Measurements from ENCODE around the gene PTPRK. TPM values are rescaled to one million over a fixed set of nuclear protein-coding genes. Genes with fewer than 3 reads are reported as not detected.

Gene PTPRK
- polyA plus RNA-seq, 3 donors = 54.2 to 57.7 (median 56.0) TPM

DNA sequence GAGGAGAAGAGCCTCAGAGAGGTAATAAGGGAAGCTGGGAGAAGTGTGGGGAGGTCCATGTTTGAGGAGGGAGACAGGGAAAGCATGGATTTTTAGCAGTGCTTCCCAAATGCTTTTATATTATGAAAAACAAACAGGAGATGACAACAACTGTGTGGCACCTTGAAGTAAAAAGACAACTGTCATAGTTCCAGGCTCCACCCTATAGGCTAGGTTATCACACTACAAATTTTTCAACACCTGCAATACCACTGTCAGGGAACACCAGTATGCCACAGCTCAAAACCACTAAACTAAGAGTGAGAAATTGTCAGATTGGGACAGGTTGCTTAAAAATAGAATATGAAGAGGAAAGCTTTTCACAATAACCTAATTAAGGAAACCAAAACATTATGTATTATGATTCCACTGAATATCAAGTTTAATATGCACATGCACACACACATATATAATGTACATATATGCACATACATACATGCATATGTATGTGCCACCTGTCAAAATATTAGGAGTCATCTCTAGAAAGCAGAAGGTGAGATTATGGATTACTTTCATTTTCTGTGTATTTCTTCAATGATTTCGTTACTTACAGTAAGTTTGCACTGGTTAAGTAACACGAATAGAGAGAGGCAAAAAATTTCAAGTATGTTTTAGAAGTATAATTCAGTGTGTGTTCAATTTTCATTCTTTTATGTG, 261.2 kb downstream of the PTPRK start:
- DNase-seq (ENCODE audit: low read depth in 3 of 3, low spot score in 2 of 3) = no peak

DNA sequence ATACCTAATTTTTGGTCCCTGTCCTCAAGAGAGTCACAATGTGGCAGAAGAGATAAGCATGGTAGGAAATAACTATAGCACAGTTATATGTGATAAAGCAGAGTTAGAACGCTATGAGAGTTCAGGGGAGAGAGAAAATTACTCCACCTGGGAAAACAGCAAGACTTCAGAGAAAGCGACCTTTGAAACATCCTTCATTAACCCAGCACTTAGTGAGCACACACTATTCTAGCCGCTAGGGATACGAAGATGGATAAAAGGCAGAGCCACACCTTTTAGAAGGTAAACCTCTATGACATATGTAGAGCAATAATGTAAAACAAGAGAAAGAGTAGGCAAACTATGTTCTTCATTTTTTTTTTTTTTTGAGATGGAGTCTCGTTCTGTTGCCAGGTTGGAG, 264.3 kb downstream of the PTPRK start:
- no peak for DNase-seq (ENCODE audit: low read depth in 3 of 3, low spot score in 2 of 3)

DNA sequence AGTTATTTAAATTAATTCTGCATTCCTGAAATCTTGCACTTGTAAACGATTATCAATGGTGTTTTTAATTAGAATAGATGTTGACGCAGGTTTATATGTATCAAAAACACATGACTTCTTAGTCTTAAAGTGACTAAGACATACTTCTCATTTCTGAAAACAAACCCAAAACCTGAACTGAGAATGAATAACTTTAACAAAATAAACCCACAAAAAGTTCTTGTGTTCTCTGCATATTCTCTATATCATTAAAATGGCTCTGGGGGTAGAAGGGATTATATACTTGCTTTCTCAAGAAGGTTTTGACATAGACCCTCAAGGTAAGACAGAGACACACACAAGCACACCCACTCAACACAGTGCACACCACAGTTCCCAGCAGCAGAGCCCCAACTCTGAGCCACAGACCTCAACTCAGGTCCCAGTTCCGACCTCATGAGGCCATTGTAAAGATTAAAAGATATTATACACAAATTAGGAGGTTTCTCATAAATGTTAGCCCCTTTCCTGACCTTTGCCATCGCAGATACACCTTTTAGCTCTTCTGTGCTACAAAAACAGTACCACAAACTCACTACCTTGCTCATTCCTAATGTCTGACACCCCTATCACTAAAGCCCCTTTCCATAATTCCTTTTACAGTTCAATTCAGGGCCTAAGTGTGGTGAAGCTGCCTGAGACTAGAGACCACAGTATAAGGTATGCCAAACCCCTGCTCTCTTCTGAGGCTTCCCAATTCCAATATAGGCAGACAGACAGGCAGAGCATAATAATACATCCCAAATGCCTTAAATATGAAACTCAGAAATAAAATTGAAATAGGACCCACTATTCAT, 267.8 kb downstream of the PTPRK start:
- no peak for DNase-seq (ENCODE audit: low read depth in 3 of 3, low spot score in 2 of 3)

DNA sequence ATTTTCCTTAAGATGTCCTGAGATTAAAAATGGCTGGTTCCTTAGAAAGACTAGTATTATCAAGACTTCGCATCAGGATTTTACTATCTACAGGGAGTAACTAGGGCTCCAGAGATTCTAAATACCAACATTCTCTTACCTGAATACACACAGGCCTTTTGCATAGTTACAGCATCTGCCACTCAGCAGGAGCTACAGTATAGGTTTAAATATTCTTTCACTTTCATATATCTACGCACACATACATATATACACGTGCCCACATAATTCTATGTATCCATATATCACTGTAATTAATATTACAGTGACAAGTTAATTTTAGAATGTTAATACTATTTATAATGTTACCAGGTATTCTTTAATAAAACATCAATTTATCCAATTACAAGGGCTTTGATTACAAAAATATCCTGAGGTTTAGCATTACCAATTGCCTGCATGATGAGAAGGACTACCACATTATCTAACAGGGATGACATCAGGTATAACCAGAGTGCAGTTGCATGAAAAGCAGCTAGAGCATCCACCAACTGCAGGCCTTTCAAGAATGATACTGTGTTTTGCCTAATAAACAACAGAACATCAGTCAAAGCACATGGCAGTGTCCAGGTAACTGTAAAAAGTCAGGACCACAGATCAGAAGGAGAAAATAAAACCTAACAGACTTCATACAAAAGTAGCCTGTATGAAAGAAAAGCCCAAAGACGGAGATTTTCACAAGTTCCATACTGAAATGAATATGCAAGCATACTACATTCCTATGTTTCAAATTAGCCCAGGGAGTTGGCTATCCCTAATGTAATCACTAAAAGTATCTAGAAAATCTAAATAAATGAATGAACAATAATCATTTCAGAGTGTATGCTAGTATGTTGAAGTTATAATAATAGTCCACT, 268.7 kb downstream of the PTPRK start:
- no peak for DNase-seq (ENCODE audit: low read depth in 3 of 3, low spot score in 2 of 3)

DNA sequence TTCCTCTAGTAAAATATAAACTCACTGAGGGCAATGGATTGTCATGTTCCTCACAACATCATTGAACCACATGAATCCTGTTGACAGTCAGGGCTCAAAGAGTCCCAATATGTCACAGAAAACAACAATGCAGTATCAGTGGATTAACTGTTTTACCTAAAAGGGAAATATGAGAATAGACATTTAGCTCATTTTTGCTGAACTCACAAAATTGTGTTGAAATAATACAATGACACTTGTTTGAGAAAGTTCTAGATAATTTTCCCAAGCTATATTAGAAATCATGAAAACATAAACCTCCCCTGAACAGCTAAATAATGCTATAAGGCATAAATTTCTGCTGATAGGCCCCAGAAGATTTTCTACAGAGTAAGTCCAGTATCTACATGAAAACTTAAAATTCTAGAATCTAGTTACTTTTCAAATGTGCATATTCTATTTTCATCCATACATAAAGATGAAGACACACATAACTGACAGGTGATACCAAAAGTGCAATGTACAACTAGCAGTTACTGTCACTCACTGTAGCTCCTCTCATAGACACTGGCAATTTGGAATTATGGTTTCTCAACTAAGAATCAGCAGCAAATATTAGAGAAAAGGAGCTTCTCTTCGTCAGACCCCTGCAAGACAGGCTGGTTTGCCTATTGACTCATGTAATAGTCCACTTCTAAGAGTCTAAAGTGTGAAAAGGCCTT, 269.9 kb downstream of the PTPRK start:
- DNase-seq (ENCODE audit: low read depth in 3 of 3, low spot score in 2 of 3) = no peak

DNA sequence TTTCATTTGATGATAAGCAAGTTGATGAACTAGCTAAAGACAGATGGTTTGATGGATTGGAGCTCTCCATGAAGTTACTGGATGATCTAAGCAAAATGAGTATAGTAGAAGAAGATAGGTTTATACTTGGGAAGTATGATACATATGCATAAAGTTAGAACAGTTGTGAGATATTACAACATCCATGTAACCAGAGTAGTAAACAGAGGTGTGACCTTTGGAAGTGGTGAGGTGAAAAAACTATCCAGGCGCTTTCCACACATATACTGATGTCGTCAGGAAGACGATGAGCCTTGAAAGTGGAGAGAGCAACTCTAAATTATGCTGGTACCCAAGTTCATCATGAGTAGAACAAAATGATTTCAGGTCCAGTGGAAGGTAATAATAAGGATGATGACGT, 271.0 kb downstream of the PTPRK start:
- DNase-seq (ENCODE audit: low read depth in 3 of 3, low spot score in 2 of 3) = no peak

DNA sequence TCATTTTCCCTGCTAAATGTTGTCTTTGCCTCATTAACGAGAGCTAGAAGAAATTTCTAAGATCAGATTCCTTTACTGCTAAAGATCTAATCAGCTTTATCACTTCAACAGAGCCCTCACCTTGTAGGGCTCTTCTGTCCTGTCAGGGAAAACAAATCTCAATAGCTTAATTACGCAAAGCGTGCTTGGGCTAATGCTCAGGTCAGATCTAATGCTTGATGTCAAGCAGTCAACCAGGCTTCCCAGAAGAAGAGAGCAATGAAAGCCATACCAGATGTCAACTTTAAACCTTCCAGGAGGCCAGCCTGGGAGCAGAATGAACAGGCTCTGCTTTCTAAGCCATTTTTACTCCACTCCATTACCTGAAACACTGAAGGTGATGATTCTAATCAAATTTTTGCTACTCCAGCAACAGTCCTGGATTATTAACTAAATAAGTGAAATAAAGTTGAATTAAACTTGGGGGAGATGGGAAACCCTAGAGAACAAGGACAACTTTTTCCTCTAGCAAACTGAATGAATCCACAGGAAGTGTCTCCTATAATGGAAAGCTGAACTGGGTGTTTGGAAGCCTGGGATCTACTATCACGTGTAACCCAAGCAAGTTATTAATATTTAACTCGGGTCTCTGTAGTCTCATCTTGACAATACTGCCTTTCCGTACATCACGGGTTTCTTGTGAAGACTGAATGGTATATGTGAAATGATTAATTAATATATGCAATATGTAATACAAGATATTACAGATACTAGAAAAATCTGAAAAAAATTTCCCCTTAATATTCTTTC, 273.7 kb downstream of the PTPRK start:
- no peak for DNase-seq (ENCODE audit: low read depth in 3 of 3, low spot score in 2 of 3)

DNA sequence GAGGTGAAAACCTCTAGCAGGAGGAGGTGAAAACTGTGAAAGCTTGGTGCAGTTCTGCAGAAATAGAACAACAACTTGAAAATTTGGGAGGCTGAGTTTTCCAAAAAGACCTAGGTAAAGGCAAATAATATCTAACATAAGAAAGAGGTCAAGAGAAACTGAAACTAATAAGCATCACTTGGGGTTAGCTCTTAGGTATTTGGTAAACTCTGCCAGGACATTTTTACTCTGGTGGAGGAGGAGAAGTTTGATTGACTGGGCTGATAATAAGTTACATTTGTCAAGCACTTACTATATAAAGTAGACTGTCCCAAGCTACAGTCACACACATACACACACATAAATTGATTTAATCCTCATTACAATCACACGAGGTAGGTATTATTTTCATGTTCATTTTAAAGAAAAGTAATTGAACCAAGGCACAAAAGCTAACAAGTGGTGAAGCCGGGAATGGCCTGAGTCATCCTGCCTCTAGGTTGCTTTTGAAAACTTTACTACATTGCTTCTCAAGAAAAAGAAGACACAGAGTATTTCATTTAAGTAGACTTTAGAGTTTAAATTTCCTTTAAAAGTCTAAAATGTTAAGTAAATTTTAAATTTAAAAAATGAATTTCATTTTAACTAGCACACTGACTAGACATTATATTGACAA, 275.5 kb downstream of the PTPRK start:
- no peak for DNase-seq (ENCODE audit: low read depth in 3 of 3, low spot score in 2 of 3)

DNA sequence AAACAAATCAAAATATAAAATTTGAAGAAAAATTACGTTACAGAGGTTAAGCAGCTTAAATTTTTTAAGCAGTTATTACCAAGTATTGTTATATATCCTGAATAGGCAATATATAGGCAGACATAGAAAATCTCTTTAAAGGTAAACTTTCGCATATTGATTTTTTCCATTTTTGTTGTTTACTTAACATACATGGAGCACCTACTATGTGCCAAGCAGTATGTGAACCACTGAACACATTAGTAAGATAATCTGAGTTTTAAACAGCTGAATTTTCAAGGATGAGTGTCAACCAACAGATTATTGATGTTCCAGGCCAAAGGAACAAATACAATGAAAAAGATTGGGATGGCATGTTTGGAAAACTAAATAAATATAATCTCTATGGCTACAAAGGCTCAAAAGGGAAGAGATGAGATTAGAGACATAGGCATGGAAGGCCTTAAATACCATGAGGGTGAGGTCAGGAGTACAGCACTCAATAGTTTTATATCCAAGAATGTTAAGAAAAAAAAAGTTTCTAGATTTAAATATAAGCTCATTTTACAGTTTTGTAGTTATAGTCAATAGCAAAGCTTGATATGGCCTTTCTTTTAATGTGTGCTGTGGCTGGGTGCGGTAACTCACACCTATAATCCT, 277.5 kb downstream of the PTPRK start:
- no peak for DNase-seq (ENCODE audit: low read depth in 3 of 3, low spot score in 2 of 3)

DNA sequence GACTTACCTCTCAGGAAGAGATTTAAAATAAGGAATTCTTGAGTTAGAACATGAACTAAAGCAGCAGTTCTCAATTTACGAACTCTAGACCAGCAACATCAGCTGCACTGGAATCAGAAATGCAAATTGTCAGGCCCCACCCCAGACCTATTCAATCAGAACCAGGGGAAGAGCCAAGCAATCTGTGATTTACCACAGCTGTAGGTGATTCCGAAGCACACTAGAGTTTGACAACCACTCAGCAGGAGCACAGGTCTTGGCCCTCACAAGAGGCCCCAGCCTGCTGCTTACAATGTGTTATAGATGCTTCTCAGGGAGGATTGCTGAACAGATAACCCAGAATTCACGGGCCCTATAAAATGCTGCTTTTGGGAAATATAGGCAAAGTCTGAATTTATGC, 279.2 kb downstream of the PTPRK start:
- DNase-seq (ENCODE audit: low read depth in 3 of 3, low spot score in 2 of 3) = no peak

DNA sequence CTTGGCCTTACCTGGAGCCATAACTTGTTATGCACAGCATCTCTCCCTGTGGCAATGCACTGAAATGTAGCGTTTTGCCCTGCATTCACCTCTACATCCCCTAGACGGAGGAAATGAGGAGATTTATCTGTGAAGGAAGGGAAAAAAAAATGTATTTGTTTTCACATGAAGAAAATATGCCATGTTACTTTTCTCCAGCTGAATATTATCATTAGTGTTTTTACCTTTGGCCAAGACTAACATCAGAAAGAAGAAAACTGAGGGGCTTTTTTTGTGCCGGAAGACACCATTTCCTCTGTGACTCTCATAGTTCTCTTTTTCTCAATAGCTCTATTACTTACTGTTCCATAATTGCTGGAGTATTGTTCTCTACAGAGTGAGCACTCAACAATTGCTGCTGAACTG, 280.4 kb downstream of the PTPRK start:
- no peak for DNase-seq (ENCODE audit: low read depth in 3 of 3, low spot score in 2 of 3)

DNA sequence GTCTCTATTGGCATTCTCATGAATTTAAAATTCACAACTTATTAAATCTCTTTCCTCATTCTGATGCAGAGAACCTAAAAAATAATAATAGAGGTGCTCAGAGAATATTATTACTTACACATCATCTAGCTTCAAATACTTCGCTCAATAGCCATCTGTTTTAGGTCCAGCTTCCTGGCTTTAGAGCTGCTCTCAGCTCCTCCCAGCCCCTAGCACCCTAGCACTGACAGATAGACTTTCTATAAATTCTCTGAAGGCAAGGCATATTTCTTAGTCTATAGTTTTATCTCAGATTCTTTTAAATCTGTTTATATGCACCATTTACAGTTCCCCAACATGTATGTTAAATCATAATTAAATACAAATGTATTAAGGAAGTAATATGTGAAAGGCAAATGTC, 281.3 kb downstream of the PTPRK start:
- DNase-seq (ENCODE audit: low read depth in 3 of 3, low spot score in 2 of 3) = no peak

DNA sequence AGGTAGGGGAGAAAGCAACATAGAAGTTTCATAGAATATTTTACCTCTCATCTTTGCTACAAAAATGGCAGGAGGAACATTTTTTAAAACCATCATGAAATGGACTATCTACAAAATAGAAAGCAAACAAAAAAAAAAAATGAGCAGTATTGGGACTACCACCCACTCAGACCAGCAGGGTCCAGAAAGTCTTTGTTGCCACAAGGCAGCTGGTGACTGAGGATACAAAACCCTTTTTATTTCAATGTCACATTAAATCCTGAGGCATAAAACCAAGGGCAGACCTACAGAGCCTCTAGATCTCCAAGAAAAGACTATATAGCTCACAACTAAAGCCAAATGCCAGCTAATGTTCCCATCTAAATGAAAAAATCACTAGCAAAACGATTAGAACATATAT, 282.2 kb downstream of the PTPRK start:
- DNase-seq (ENCODE audit: low read depth in 3 of 3, low spot score in 2 of 3) = no peak

DNA sequence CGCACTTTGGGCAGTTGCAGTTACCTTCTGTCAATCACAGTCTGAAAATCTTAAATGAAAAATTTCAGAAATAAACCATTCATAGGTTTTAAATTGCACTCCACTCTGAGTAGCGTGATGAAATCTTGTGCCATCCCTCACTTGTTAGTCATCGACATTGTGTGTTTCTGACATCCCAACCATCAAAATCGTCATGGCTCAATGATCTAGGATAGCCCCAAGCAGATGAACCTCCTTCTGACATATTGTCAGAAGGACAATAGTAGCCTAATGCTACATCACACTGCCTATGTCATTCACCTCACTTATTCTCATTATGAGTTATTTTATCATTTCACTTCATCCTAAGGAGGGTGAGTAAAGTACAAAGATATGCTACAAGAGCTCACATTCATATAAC, 284.8 kb downstream of the PTPRK start:
- no peak for DNase-seq (ENCODE audit: low read depth in 3 of 3, low spot score in 2 of 3)

DNA sequence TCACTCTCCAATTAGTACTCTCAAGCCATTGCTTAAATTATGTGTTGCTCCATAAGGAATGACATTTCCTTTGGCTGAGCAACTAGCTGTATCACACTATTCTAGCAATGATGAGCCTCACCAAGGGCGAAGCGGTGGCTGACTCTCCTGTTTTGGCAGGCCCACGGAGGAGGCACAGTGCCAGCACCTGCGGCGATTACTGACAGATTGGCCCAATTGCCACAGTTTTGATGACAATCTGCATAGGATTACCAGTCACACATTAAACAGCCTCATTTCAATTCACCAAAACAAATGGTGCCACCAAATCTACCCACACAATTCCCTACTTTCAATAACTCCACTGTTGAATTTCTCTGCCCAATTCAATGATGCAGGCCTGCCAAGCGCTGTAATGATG, 286.9 kb downstream of the PTPRK start:
- no peak for DNase-seq (ENCODE audit: low read depth in 3 of 3, low spot score in 2 of 3)

DNA sequence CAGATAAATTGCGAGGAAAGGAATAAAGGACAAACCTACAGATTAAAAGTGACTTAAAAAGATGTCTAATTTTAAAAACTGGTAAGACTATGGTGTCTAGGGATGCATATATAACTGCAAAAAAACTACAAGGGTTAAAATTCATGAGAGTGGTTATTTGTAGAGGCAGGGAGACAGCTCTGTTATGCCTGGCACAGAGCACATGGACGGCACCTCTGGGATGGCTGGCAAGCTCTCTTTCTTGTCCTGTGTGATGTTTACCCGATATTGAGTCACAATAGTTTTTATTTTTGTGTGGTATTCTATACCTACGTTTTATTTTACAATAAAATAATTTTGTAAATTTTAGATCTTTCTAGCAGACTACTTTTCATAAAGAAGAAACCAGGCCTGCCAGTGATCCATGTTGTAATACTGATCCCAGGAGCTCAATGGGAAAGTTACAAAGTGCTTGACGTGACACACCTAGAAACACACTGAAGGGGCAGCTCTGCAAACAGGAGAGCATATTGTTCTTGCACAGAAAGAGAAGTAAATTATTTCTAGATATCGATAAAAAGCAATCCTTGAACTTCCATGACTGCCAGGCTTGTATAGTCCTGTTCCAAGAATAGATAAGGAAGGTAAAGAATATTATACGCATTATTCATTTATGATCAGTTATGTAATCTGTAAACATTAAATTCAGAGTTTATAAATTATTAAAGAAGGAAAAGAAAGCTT, 290.0 kb downstream of the PTPRK start:
- DNase-seq (ENCODE audit: low read depth in 3 of 3, low spot score in 2 of 3) = no peak

DNA sequence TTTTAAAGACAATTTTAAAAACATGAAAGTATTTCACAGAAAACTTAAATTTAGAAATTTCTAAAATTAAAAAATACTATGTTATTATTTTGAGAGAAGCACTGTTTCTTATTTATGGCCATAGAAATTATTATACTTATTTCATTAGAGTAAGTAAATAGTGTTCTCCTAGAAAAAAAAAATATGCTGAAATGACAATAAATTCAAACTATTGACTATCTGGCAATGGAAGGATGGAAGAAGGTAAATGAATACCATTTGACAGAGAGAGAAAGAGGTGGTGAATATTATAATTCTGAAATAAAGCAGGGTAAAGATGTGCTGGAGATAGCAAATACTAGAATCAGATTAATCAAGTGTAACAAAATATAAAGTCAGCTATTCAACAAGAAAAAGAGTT, 294.8 kb downstream of the PTPRK start:
- no peak for DNase-seq (ENCODE audit: low read depth in 3 of 3, low spot score in 2 of 3)

DNA sequence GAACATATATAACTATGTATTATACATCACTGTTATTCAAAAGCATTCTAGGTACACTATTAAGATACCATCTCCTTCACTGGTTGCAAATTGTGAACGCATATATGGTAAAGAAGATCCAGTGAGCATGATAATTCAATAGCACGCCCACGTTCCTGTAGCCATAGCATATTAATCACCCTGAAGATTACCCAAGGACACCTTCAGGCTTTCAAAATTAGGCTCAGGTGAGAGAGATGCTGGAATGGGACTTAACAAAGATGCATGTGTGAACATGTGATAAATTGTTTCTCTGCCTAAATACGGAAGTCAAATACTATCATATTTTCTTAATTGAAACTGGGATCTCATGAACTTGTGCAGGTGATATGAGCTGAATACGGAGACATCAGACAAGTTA, 303.5 kb downstream of the PTPRK start:
- no peak for DNase-seq (ENCODE audit: low read depth in 3 of 3, low spot score in 2 of 3)
